Right lobe of liver (tissue), 6 donors: ENCODE results near the gene KMT2A. TPM values are rescaled to one million over a fixed set of nuclear protein-coding genes. Genes with fewer than 3 reads are reported as not detected.

ENCODE experiments used
- ATAC-seq, 4 donors: fragments of 200-7000 bp; cut with Tn5 transposase; one replicate each; pipeline ENCODE4 v1.9.1; 2020; ENCODE audit warnings: mild to moderate bottlenecking in 4 of 4, moderate library complexity in 4 of 4
- DNase-seq, 3 donors: peaks; one replicate each; pipeline ENCODE4 v3.0.0-alpha.2; 2020
- H3K27ac ChIP-seq, 3 donors: fragments of 200-600 bp; one replicate each; pipeline ENCODE4 v1.8.0; 2022
- H3K27me3 ChIP-seq, 2 donors: fragments of 200-600 bp; one replicate each; pipeline ENCODE4 v1.8.0; 2022
- H3K36me3 ChIP-seq, 4 donors: fragments of 200-600 bp; sonication (generic) in 1 of 4; one replicate each; pipeline versions ENCODE4 v1.5.1 to v1.8.0; 2017 to 2022; ENCODE audit warnings: control low read depth in 1 of 4
- H3K4me1 ChIP-seq, 4 donors: fragments of 200-600 bp; sonication (generic) in 1 of 4; one replicate each; pipeline versions ENCODE4 v1.5.1 to v1.8.0; 2017 to 2022; ENCODE audit warnings: control low read depth in 1 of 4
- H3K4me3 ChIP-seq, 3 donors: fragments of 200-600 bp; one replicate each; pipeline ENCODE4 v1.8.0; 2022
- H3K9me3 ChIP-seq, 4 donors: fragments of 200-600 bp; sonication (generic) in 1 of 4; one replicate each; pipeline versions ENCODE4 v1.5.1 to v1.8.0; 2017 to 2022; ENCODE audit warnings: control low read depth in 1 of 4
- POLR2A ChIP-seq: fragments of 450-650 bp; IDR thresholded peaks from one replicate; pipeline ENCODE4 v1.6.1; 2017; ENCODE audit warnings: antibody characterized with exemption, mild to moderate bottlenecking
- WGBS: methylation state at CpG from one replicate; pipeline ENCODE4 v1.1.6; 2018; ENCODE audit warnings: low coverage, low lambda C conversion rate; ENCODE audit not compliant: insufficient coverage; ENCODE audit errors: missing lambda C conversion rate; 5-methylcytosine and 5-hydroxymethylcytosine counted together
- intact Hi-C, 2 donors: fragments of 100-400 bp; cut with DNase I; formaldehyde crosslinking; loops; one replicate each; pipeline versions ENCODE4 v1.11.2 to v1.14.1; 2022
- total RNA-seq, 6 experiments: library from RNA; depleted of rRNA in 2 of 6; stranded (reverse); fragments of >200 nt in 2 of 6; fragmentation: NEBNext Ultra II Directional in 3 of 6; extraction: Animal tissue kit (Norgen Biotek cat#: 25700) in 3 of 6; gene quantifications; one replicate each; pipeline versions ENCODE4 v1.1.0 to v1.2.4, GENCODE V29; 2016 to 2023
- TF ChIP-seq, protein P1 (sequence below), 4 donors: fragments of 200-600 bp in 3 of 4; fragments of 450-650 bp in 1 of 4; IDR thresholded peaks; one replicate each; pipeline versions ENCODE4 v1.5.1 to v1.8.0; 2016 to 2022; ENCODE audit warnings: antibody characterized with exemption in 4 of 4, mild to moderate bottlenecking in 2 of 4
- donor health status: DM: no; HTN: yes; CAD: no.
- donor health status: DM: no; HTN: no; CAD: no.
- donor health status: DM: no; HTN: no; CAD: no.
- donor health status: DM: no; HTN: yes; CAD: no.
- donor health status: DM: no; HTN: yes; CAD: no.

Gene KMT2A
- total RNA-seq, 6 experiments from 2014 or later = 15.5 to 24.9 (median 19.5) TPM

DNA sequence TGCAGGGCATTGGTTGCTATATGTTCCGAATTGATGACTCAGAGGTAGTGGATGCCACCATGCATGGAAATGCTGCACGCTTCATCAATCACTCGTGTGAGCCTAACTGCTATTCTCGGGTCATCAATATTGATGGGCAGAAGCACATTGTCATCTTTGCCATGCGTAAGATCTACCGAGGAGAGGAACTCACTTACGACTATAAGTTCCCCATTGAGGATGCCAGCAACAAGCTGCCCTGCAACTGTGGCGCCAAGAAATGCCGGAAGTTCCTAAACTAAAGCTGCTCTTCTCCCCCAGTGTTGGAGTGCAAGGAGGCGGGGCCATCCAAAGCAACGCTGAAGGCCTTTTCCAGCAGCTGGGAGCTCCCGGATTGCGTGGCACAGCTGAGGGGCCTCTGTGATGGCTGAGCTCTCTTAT is 85.6 kb downstream of the KMT2A start:
- peaks cover 0 to 67% (median 16%) of the 10 kb centered on the region in 4 donors for H3K4me1 ChIP-seq
- DNase-seq (no peak), ATAC-seq (no peak)
- H3K4me3 ChIP-seq = no peak overlapping the region
- H3K27ac ChIP-seq = peak overlapping the region in 1 of 3 donors; percentile 52
- H3K36me3 ChIP-seq = peaks cover 0 to 35% (median 17%) of the 10 kb centered on the region in 4 donors
- intact Hi-C loops = no loop called here
- H3K9me3 ChIP-seq = no peaks in the 10 kb centered on the region
- H3K27me3 ChIP-seq = no peaks in the 10 kb centered on the region
- WGBS = 77% methylated on average over 7 of the region's 13 CpGs
- TF ChIP-seq, protein P1, sequence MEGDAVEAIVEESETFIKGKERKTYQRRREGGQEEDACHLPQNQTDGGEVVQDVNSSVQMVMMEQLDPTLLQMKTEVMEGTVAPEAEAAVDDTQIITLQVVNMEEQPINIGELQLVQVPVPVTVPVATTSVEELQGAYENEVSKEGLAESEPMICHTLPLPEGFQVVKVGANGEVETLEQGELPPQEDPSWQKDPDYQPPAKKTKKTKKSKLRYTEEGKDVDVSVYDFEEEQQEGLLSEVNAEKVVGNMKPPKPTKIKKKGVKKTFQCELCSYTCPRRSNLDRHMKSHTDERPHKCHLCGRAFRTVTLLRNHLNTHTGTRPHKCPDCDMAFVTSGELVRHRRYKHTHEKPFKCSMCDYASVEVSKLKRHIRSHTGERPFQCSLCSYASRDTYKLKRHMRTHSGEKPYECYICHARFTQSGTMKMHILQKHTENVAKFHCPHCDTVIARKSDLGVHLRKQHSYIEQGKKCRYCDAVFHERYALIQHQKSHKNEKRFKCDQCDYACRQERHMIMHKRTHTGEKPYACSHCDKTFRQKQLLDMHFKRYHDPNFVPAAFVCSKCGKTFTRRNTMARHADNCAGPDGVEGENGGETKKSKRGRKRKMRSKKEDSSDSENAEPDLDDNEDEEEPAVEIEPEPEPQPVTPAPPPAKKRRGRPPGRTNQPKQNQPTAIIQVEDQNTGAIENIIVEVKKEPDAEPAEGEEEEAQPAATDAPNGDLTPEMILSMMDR (IDR thresholded peaks at IDR 0.05) = no peak
- TF ChIP-seq POLR2A = no peak

DNA sequence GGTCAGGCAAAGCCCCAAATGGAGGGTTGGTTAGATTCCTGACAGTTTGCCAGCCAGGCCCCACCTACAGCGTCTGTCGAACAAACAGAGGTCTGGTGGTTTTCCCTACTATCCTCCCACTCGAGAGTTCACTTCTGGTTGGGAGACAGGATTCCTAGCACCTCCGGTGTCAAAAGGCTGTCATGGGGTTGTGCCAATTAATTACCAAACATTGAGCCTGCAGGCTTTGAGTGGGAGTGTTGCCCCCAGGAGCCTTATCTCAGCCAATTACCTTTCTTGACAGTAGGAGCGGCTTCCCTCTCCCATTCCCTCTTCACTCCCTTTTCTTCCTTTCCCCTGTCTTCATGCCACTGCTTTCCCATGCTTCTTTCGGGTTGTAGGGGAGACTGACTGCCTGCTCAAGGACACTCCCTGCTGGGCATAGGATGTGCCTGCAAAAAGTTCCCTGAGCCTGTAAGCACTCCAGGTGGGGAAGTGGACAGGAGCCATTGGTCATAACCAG is 86.3 kb downstream of the KMT2A start:
- H3K36me3 ChIP-seq = peaks cover 0 to 30% (median 17%) of the 10 kb centered on the region in 4 donors

DNA sequence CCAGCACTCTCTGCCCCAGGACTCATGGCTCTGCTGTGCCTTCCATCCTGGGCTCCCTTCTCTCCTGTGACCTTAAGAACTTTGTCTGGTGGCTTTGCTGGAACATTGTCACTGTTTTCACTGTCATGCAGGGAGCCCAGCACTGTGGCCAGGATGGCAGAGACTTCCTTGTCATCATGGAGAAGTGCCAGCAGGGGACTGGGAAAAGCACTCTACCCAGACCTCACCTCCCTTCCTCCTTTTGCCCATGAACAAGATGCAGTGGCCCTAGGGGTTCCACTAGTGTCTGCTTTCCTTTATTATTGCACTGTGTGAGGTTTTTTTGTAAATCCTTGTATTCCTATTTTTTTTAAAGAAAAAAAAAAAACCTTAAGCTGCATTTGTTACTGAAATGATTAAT is 88.1 kb downstream of the KMT2A start:
- TF ChIP-seq, protein P1 (IDR thresholded peaks at IDR 0.05) = no peak
- no peak for TF ChIP-seq POLR2A
- ATAC-seq (peak in 1 of 4 donors; percentile 6), DNase-seq (no peak)
- no peak overlapping the region for H3K4me3 ChIP-seq
- no peaks in the 10 kb centered on the region for H3K27me3 ChIP-seq
- peaks cover 0 to 25% (median 17%) of the 10 kb centered on the region in 4 donors for H3K36me3 ChIP-seq
- peaks cover 0 to 71% (median 17%) of the 10 kb centered on the region in 4 donors for H3K4me1 ChIP-seq
- peak overlapping the region in 2 of 3 donors; percentile 86 to 94 for H3K27ac ChIP-seq
- no peaks in the 10 kb centered on the region for H3K9me3 ChIP-seq
- intact Hi-C loops = no loop called here

More for the DNA sequence above, 86.3 kb downstream of the KMT2A start:
- Histone ChIP-seq H3K27me3 (no peaks in the 10 kb centered on the region), H3K4me1 (peaks cover 0 to 67% (median 16%) of the 10 kb centered on the region in 4 donors), H3K27ac (peak overlapping the region in 1 of 3 donors; percentile 52), H3K9me3 (no peaks in the 10 kb centered on the region), H3K4me3 (no peak overlapping the region)
- 50% methylated on average over 2 of the region's 6 CpGs for WGBS
- intact Hi-C loops = no loop called here
- DNase-seq (no peak), ATAC-seq (peak; percentile 8 to 29 (median 16))
- no peak for TF ChIP-seq POLR2A
- TF ChIP-seq, protein P1 (IDR thresholded peaks at IDR 0.05) = peak in 3 of 4 donors; percentile 17 to 54 (median 30)

DNA sequence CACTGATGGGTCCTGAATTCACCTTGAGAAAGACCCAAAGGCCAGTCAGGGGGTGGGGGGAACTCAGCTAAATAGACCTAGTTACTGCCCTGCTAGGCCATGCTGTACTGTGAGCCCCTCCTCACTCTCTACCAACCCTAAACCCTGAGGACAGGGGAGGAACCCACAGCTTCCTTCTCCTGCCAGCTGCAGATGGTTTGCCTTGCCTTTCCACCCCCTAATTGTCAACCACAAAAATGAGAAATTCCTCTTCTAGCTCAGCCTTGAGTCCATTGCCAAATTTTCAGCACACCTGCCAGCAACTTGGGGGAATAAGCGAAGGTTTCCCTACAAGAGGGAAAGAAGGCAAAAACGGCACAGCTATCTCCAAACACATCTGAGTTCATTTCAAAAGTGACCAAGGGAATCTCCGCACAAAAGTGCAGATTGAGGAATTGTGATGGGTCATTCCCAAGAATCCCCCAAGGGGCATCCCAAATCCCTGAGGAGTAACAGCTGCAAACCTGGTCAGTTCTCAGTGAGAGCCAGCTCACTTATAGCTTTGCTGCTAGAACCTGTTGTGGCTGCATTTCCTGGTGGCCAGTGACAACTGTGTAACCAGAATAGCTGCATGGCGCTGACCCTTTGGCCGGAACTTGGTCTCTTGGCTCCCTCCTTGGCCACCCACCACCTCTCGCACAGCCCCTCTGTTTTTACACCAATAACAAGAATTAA is 88.6 kb downstream of the KMT2A start:
- H3K4me1 ChIP-seq = peaks cover 0 to 72% (median 19%) of the 10 kb centered on the region in 4 donors
- DNase-seq (no peak), ATAC-seq (no peak)
- H3K27me3 ChIP-seq = no peaks in the 10 kb centered on the region
- H3K36me3 ChIP-seq = peaks cover 0 to 23% (median 17%) of the 10 kb centered on the region in 4 donors
- TF ChIP-seq, protein P1 (IDR thresholded peaks at IDR 0.05) = no peak
- no peak for TF ChIP-seq POLR2A
- intact Hi-C loops = no loop called here
- H3K27ac ChIP-seq = peak overlapping the region in 2 of 3 donors; percentile 86 to 94
- WGBS = 71% methylated on average over 6 of the region's 6 CpGs
- H3K9me3 ChIP-seq = no peaks in the 10 kb centered on the region
- no peak overlapping the region for H3K4me3 ChIP-seq
